HEK293T (cell line): ENCODE measurements around the gene FHIP1A.

Source experiments
- CTCF ChIA-PET: fragments of 350-600 bp; formaldehyde crosslinking; extraction: SDS; loops from one replicate; lab custom pipeline; 2021; ENCODE audit warnings: antibody characterized with exemption, inconsistent platforms; lab: Yijun Ruan, JAX
- POLR2A ChIA-PET: fragments of 350-600 bp; formaldehyde crosslinking; extraction: SDS; loops from one replicate; lab custom pipeline; 2020; ENCODE audit warnings: antibody characterized with exemption, inconsistent platforms; lab: Yijun Ruan, JAX
- DNase-seq: peaks from one replicate; pipeline ENCODE4 v3.0.0; 2012; ENCODE audit warnings: mixed read lengths; ENCODE audit errors: extremely low spot score
- ARNT ChIP-seq: fragments of 450-650 bp; IDR thresholded peaks from 2 replicates; pipeline ENCODE4 v1.6.1; 2017; ENCODE audit warnings: mild to moderate bottlenecking
- BHLHE40 ChIP-seq: fragments of 450-650 bp; IDR thresholded peaks from 2 replicates; pipeline ENCODE4 v1.6.1; 2016; ENCODE audit warnings: mild to moderate bottlenecking, moderate library complexity, borderline replicate concordance
- CTBP1 ChIP-seq: fragments of 450-650 bp; IDR thresholded peaks from 2 replicates; pipeline ENCODE4 v1.6.1; 2016; ENCODE audit warnings: borderline replicate concordance
- ELF4 ChIP-seq: fragments of 450-650 bp; IDR thresholded peaks from 2 replicates; pipeline ENCODE4 v1.6.1; 2017; ENCODE audit warnings: antibody characterized with exemption
- FOXA1 ChIP-seq: fragments of 450-650 bp; IDR thresholded peaks from 2 replicates; pipeline ENCODE4 v1.6.1; 2016; ENCODE audit warnings: mild to moderate bottlenecking
- FOXK2 ChIP-seq: fragments of 450-650 bp; IDR thresholded peaks from 2 replicates; pipeline ENCODE4 v1.6.1; 2016; ENCODE audit warnings: mild to moderate bottlenecking
- FOXM1 ChIP-seq: fragments of 450-650 bp; IDR thresholded peaks from 2 replicates; pipeline ENCODE4 v1.6.1; 2017; ENCODE audit warnings: mild to moderate bottlenecking, borderline replicate concordance
- HDGF ChIP-seq: fragments of 450-650 bp; IDR thresholded peaks from 2 replicates; pipeline ENCODE4 v1.6.1; 2017; ENCODE audit warnings: antibody characterized with exemption, borderline replicate concordance
- L3MBTL2 ChIP-seq: fragments of 450-650 bp; conservative IDR thresholded peaks from 2 replicates; pipeline ENCODE4 v1.6.1; 2016; ENCODE audit warnings: mild to moderate bottlenecking
- LEF1 ChIP-seq: fragments of 450-650 bp; IDR thresholded peaks from 2 replicates; pipeline ENCODE4 v1.6.1; 2017; ENCODE audit warnings: mild to moderate bottlenecking, borderline replicate concordance
- NFRKB ChIP-seq: fragments of 450-650 bp; IDR thresholded peaks from 2 replicates; pipeline ENCODE4 v1.6.1; 2016; ENCODE audit warnings: mild to moderate bottlenecking, moderate library complexity
- PKNOX1 ChIP-seq: fragments of 450-650 bp; IDR thresholded peaks from 2 replicates; pipeline ENCODE4 v1.6.1; 2016
- SP1 ChIP-seq: fragments of 450-650 bp; IDR thresholded peaks from 2 replicates; pipeline ENCODE4 v1.6.1; 2017
- SUZ12 ChIP-seq: fragments of 450-650 bp; IDR thresholded peaks from 2 replicates; pipeline ENCODE4 v1.6.1; 2016; ENCODE audit warnings: mild to moderate bottlenecking
- TARDBP ChIP-seq: fragments of 450-650 bp; IDR thresholded peaks from 2 replicates; pipeline ENCODE4 v1.6.1; 2016
- ZNF384 ChIP-seq: fragments of 450-650 bp; IDR thresholded peaks from 2 replicates; pipeline ENCODE4 v1.6.1; 2016

FHIP1A gene

DNA sequence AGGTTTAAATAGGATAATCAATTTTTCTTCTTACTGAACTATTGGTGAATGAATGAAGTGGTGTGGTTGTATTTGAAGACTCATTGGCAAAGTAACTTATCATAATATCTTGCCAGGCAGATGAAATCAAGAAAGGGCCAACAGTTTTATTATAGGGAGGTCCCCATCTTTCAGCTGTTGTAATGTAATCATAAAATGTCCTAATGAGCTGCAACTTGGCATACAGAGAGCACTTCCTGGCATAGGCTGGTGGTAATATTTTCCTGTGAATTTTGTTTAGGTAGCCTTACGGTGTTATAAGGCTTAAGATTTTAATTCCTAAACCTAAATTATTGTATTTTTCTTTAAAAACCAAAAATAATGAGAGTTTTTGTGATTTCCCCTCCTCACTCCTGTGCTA, 17.5 kb downstream of the FHIP1A start:
- no peak for TF ChIP-seq CTBP1
- ChIA-PET CTCF (no interaction called here), POLR2A (interaction anchor here (0.8 kb wide), 1 partner anchor 18 kb away, joined by 3 read pairs; no protein-coding TSS in a partner anchor)
- no peak for DNase-seq

DNA sequence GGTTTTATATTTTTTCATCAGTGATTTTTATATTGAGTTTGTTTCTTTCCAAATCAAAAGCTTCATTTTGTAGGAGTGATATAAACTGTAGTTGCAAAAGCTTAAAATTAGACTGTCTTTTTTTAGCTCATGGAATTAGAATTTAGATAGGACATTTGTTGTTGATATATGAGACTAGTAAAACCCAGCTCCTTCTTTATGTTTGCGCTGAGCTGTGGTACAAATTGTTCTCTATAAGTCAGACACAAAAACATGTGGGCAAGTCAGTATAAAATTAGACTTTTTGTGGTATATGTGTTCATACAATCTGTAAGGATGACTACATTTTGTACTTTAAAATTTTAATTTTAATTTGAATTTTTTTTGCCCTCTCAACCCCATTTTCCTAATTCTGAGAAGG, 18.3 kb downstream of the FHIP1A start:
- TF ChIP-seq FOXK2 (no peak), TARDBP (no peak), SUZ12 (no peak), ELF4 (no peak), SP1 (no peak), FOXM1 (no peak)
- ChIA-PET POLR2A (interaction anchor here (0.8 kb wide), 1 partner anchor 19 kb away, joined by 3 read pairs; no protein-coding TSS in a partner anchor), CTCF (no interaction called here)
- DNase-seq = no peak

DNA sequence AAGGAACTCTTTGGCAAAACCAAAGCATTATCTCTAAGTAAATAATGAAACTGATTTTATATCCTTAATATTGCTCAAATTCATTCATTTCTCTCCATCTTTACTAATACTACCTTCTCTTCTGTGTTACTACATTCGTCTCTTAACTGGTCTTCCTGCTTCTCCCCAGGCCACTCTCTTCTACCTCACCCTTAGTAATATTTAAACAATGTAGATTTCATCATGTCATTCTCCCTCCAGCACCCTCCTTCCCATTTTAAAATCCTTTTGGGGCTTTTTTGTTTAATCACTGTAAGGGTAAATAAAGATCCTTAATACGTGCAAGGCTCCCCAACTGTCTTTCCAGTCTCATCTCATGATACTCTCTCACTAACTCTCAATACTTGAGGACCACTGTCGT, 19.4 kb downstream of the FHIP1A start:
- ChIA-PET POLR2A (no interaction called here), CTCF (no interaction called here)
- no peak for DNase-seq
- no peak for TF ChIP-seq PKNOX1
- no peak for TF ChIP-seq ZNF384
- TF ChIP-seq HDGF = no peak
- TF ChIP-seq L3MBTL2 = no peak
- TF ChIP-seq FOXM1 = no peak
- no peak for TF ChIP-seq CTBP1
- TF ChIP-seq LEF1 = no peak
- no peak for TF ChIP-seq BHLHE40
- no peak for TF ChIP-seq TARDBP
- no peak for TF ChIP-seq FOXK2
- no peak for TF ChIP-seq FOXA1
- no peak for TF ChIP-seq ELF4
- no peak for TF ChIP-seq SP1
- no peak for TF ChIP-seq ARNT

- ChIA-PET POLR2A (no interaction called here), CTCF (interaction anchor here (0.7 kb wide), 1 partner anchor 11 kb away, joined by 3 read pairs; no protein-coding TSS in a partner anchor)
- DNase-seq = no peak
- TF ChIP-seq FOXK2 = no peak
- TF ChIP-seq FOXA1 = no peak
- no peak for TF ChIP-seq HDGF
- TF ChIP-seq FOXM1 = no peak
- TF ChIP-seq SUZ12 = no peak
- no peak for TF ChIP-seq LEF1
- TF ChIP-seq PKNOX1 = no peak
- no peak for TF ChIP-seq L3MBTL2
- no peak for TF ChIP-seq ELF4
- TF ChIP-seq NFRKB = no peak
- no peak for TF ChIP-seq ZNF384
- TF ChIP-seq ARNT = no peak
Observed at GRCh38 chr4:151429957-151430570, 21.1 kb downstream of the FHIP1A start.

DNA sequence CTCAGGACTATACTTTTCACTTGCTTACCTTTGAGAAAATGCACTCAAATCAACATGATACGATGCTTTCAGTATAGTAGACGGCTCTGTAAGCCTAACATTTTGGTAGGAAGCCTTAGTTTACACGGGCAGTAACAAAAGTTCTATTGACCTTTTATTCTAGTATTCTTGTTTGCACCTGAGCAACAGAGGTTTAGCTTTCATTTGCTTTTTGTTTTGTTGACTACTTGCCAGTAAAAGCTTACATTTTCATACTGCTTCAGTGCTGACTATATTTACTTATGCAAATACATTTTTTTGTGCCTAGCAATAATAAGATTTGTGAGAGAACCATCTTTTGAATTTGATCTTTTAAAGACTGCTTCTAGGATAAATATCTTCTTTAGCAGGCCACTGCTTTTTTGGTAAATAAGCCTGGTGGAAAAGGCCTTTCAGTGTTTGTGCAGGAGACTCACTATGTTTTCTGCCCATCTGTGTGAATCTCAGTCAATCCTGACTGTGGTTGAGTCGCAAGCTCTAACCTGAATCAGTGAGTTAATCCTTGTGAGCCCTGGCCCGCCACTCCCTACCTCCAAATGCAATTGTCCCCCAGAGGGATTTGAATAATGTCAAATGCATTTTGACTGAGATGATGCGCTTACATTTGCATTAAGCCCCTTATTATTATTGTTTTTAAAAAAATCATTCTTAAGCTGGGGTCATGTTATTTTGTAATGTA, 21.9 kb downstream of the FHIP1A start:
- CTCF ChIA-PET = interaction anchor here (0.7 kb wide), 1 partner anchor 11 kb away, joined by 3 read pairs; no protein-coding TSS in a partner anchor
- POLR2A ChIA-PET = no interaction called here
- TF ChIP-seq FOXK2 (no peak), L3MBTL2 (no peak), FOXM1 (no peak), HDGF (no peak)
- DNase-seq = no peak

DNA sequence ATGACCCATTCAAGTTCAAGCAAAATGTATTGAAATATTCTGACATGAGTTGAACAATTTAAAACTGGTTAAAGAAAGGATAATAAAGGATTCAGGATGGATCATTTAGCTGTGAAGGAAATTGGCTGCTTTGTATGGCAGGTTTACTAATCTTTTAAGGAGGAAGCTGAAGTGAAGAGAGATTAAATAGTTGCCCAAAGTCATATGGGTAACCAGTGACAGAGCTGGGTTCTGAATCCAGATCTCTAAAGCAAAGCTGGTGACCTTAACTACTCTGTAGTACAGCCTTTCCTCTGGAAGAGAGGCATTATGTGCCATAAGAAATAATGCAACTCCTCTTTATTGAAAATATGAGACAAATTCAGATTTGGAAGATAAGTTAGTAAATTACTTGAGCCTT, 22.8 kb downstream of the FHIP1A start:
- TF ChIP-seq ARNT (no peak), NFRKB (no peak), FOXA1 (no peak), ELF4 (no peak), FOXK2 (no peak), L3MBTL2 (no peak), CTBP1 (no peak), LEF1 (no peak), FOXM1 (no peak)
- ChIA-PET CTCF (no interaction called here), POLR2A (no interaction called here)
- DNase-seq = no peak

DNA sequence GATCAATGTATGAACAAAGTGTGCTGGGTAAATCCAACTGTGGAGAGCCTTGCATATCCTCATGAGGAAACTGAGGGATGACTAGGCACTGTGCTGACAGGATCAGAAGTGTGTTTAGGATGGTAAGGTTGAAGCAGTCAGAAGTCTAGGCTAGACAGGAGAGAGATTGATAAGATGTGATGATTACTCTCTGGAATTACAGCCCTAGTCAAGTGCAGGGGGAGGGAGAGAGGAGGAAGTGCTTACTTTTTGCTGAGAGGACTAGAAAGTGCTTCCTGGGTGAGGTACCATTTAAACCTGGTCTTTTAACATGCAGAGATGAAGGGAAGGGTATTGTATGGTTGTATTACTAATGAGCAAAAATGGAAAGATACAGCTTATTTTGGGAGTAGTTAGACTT, 23.7 kb downstream of the FHIP1A start:
- POLR2A ChIA-PET = no interaction called here
- CTCF ChIA-PET = no interaction called here
- DNase-seq = no peak
- TF ChIP-seq TARDBP (no peak), ELF4 (no peak), FOXK2 (no peak), FOXM1 (no peak), SP1 (no peak)
